Lung (tissue), 12 donors: ENCODE data around the gene FNTB. TPM values are rescaled to one million over a fixed set of nuclear protein-coding genes. Genes with fewer than 3 reads are reported as not detected.
A peak's percentile ranks its signal among the peaks of the same experiment; 100 is the strongest.

Experiments
- ATAC-seq: fragments of 200-7000 bp; cut with Tn5 transposase; one replicate; pipeline ENCODE4 v1.9.1; 2020; ENCODE audit warnings: moderate number of reproducible peaks; ENCODE audit not compliant: insufficient read depth, low FRiP score
- DNase-seq, 3 donors: peaks; one replicate each; pipeline ENCODE4 v3.0.0-alpha.2; 2013 to 2017
- H3K27ac ChIP-seq, 2 donors: one replicate each; pipeline ENCODE4 v1.5.1; 2013; ENCODE audit warnings: mild to moderate bottlenecking in 2 of 2, moderate library complexity in 2 of 2, control low read depth in 1 of 2, inconsistent platforms in 1 of 2, low read depth in 1 of 2, low read length in 1 of 2
- H3K27me3 ChIP-seq, 3 donors: one replicate each; pipeline ENCODE4 v1.5.1; 2013; ENCODE audit warnings: low read length in 2 of 3; ENCODE audit not compliant: control insufficient read depth in 3 of 3, insufficient read depth in 3 of 3
- H3K36me3 ChIP-seq, 4 donors: one replicate each; pipeline ENCODE4 v1.5.1; 2013; ENCODE audit warnings: low read length in 4 of 4, mild to moderate bottlenecking in 1 of 4, moderate library complexity in 1 of 4; ENCODE audit not compliant: control insufficient read depth in 4 of 4, insufficient read depth in 4 of 4
- H3K4me1 ChIP-seq, 5 donors: one replicate each; pipeline ENCODE4 v1.5.1; 2013; ENCODE audit warnings: low read length in 5 of 5, mild to moderate bottlenecking in 2 of 5, moderate library complexity in 1 of 5; ENCODE audit not compliant: control insufficient read depth in 5 of 5, insufficient read depth in 5 of 5
- H3K4me3 ChIP-seq: one replicate; pipeline ENCODE4 v1.5.1; 2013; ENCODE audit warnings: mild to moderate bottlenecking, control low read depth, moderate library complexity
- H3K9ac ChIP-seq, 2 donors: one replicate each; pipeline ENCODE4 v1.5.1; 2013; ENCODE audit warnings: low read length in 2 of 2, control low read depth in 1 of 2; ENCODE audit not compliant: insufficient read depth in 1 of 2
- H3K9me3 ChIP-seq, 4 donors: one replicate each; pipeline ENCODE4 v1.5.1; 2013; ENCODE audit warnings: low read length in 3 of 4, mild to moderate bottlenecking in 1 of 4, moderate library complexity in 1 of 4; ENCODE audit not compliant: control insufficient read depth in 4 of 4, insufficient read depth in 3 of 4
- CTCF ChIP-seq: IDR thresholded peaks from 2 replicates; pipeline ENCODE4 v1.5.1; 2012; ENCODE audit warnings: mild to moderate bottlenecking; ENCODE audit errors: control extremely low read depth, extremely low read depth
- WGBS, 2 donors: extraction: QIAGEN DNeasy Blood & Tissue Kit; methylation state at CpG; one replicate each; pipeline ENCODE4 v1.1.7; 2013; 5-methylcytosine and 5-hydroxymethylcytosine counted together
- polyA plus RNA-seq, 2 donors: library from polyadenylated mRNA; stranded (reverse); fragments of 200-250 nt; gene quantifications; one replicate each; pipeline ENCODE4 v1.2.1, GENCODE V29; 2013
- total RNA-seq, 2 donors: library from RNA; depleted of rRNA in 1 of 2; stranded (reverse); fragments of >200 nt in 1 of 2; gene quantifications; one replicate each; pipeline ENCODE4 v1.2.1, GENCODE V29; 2014 to 2021
- donor health status: control.
- donor health status: control.
- donor health status: Bipolar disorder and iron deficiency.
- donor health status: healthy.
- donor health status: DM: yes; HTN: yes; CAD: no.

Gene FNTB
- total and polyA plus RNA-seq, 4 donors = 6.2 to 14.8 (median 10.8) TPM

GRCh38 chr14:64952598-64953309 lies 33.9 kb upstream of the FNTB start:
- no peak for ATAC-seq
- H3K9me3 ChIP-seq = no peaks in the 10 kb centered on the region
- WGBS, 2 donors = 65 to 75% methylated on average over 7 of the region's 7 CpGs
- H3K4me3 ChIP-seq = no peak overlapping the region
- no peaks in the 10 kb centered on the region for H3K27me3 ChIP-seq
- peaks cover 0 to 18% (median 1%) of the 10 kb centered on the region in 4 donors for H3K36me3 ChIP-seq
- no peak for TF ChIP-seq CTCF
- no peak overlapping the region for H3K9ac ChIP-seq
- no peaks in the 10 kb centered on the region for H3K4me1 ChIP-seq
- no peak for DNase-seq
- peak overlapping the region in 1 of 2 donors; percentile 27 for H3K27ac ChIP-seq

GRCh38 chr14:64953310-64953654 lies 33.4 kb upstream of the FNTB start:
- no peak for TF ChIP-seq CTCF
- ATAC-seq (no peak), DNase-seq (no peak)
- Histone ChIP-seq H3K36me3 (peaks cover 0 to 13% (median 1%) of the 10 kb centered on the region in 4 donors), H3K4me3 (no peak overlapping the region), H3K4me1 (no peaks in the 10 kb centered on the region), H3K9me3 (no peaks in the 10 kb centered on the region), H3K27ac (no peak overlapping the region), H3K27me3 (no peaks in the 10 kb centered on the region), H3K9ac (no peak overlapping the region)
- WGBS, 2 donors = 94 to 95% methylated on average over 8 of the region's 8 CpGs

- Histone ChIP-seq H3K27ac (no peak overlapping the region), H3K4me3 (no peak overlapping the region), H3K27me3 (no peaks in the 10 kb centered on the region), H3K9me3 (no peaks in the 10 kb centered on the region), H3K4me1 (no peaks in the 10 kb centered on the region), H3K9ac (no peak overlapping the region), H3K36me3 (peaks cover 0 to 10% (median 1%) of the 10 kb centered on the region in 4 donors)
- DNase-seq = no peak
- TF ChIP-seq CTCF = no peak
- 95 to 96% methylated on average over 6 of the region's 6 CpGs for WGBS, 2 donors
- no peak for ATAC-seq
These were observed 33.0 kb upstream of the FNTB start for GRCh38 chr14:64953661-64954060.
